ENCODE data around the gene PACRG. TPM values are rescaled to one million over a fixed set of nuclear protein-coding genes. Genes with fewer than 3 reads are reported as not detected.

Gene PACRG
- total and polyA plus RNA-seq, 5 donors from 2014 or later, result 0.44 to 1.2 (median 0.87) TPM; not detected in 2

- H3K4me1 ChIP-seq (ENCODE audit: control insufficient read depth, insufficient read depth, low read length, poor library complexity, severe bottlenecking), result no peaks in the 10 kb centered on the region
- no peaks in the 10 kb centered on the region for H3K27me3 ChIP-seq (ENCODE audit: control insufficient read depth, insufficient read depth, low read length)
- H3K36me3 ChIP-seq (ENCODE audit: control insufficient read depth, insufficient read depth, low read length), result no peaks in the 10 kb centered on the region
- Mint-ChIP-seq H3K9me3 (peaks cover 0 to 1% (median 0%) of the 10 kb centered on the region in 7 donors), H3K27me3 (no peaks in the 10 kb centered on the region), H3K4me1 (no peaks in the 10 kb centered on the region), H3K4me3 (no peak overlapping the region), H3K36me3 (no peaks in the 10 kb centered on the region), H3K27ac (no peak overlapping the region)
- no peaks in the 10 kb centered on the region for H3K9me3 ChIP-seq (ENCODE audit: control insufficient read depth in 2 of 2, low read length in 2 of 2)
- H3K27ac ChIP-seq (ENCODE audit: insufficient read depth, low read length, poor library complexity, severe bottlenecking), result no peak overlapping the region
- no peak for ATAC-seq (ENCODE audit: low read depth in 2 of 2)
- DNase-seq, result no peak
- H3K4me3 ChIP-seq (ENCODE audit: low read depth, low read length), result no peak overlapping the region
Observed at GRCh38 chr6:162750776-162751175, 23.0 kb downstream of the PACRG start.

GRCh38 chr6:162751211-162751859 is 23.6 kb downstream of the PACRG start:
- Histone ChIP-seq H3K27me3 (ENCODE audit: control insufficient read depth, insufficient read depth, low read length) (no peaks in the 10 kb centered on the region), H3K4me1 (ENCODE audit: control insufficient read depth, insufficient read depth, low read length, poor library complexity, severe bottlenecking) (no peaks in the 10 kb centered on the region), H3K4me3 (ENCODE audit: low read depth, low read length) (no peak overlapping the region), H3K36me3 (ENCODE audit: control insufficient read depth, insufficient read depth, low read length) (no peaks in the 10 kb centered on the region), H3K9me3 (ENCODE audit: control insufficient read depth in 2 of 2, low read length in 2 of 2) (no peaks in the 10 kb centered on the region), H3K27ac (ENCODE audit: insufficient read depth, low read length, poor library complexity, severe bottlenecking) (no peak overlapping the region)
- no peaks in the 10 kb centered on the region for H3K27me3 Mint-ChIP-seq
- ATAC-seq (ENCODE audit: low read depth in 2 of 2) (no peak), DNase-seq (no peak)
- H3K4me1 Mint-ChIP-seq, result no peaks in the 10 kb centered on the region
- no peak overlapping the region for H3K27ac Mint-ChIP-seq
- H3K36me3 Mint-ChIP-seq, result no peaks in the 10 kb centered on the region
- peaks cover 0 to 1% (median 0%) of the 10 kb centered on the region in 7 donors for H3K9me3 Mint-ChIP-seq
- H3K4me3 Mint-ChIP-seq, result no peak overlapping the region

- H3K27me3 Mint-ChIP-seq, result no peaks in the 10 kb centered on the region
- Histone ChIP-seq H3K27ac (ENCODE audit: insufficient read depth, low read length, poor library complexity, severe bottlenecking) (no peak overlapping the region), H3K36me3 (ENCODE audit: control insufficient read depth, insufficient read depth, low read length) (no peaks in the 10 kb centered on the region), H3K27me3 (ENCODE audit: control insufficient read depth, insufficient read depth, low read length) (no peaks in the 10 kb centered on the region), H3K9me3 (ENCODE audit: control insufficient read depth in 2 of 2, low read length in 2 of 2) (no peaks in the 10 kb centered on the region), H3K4me3 (ENCODE audit: low read depth, low read length) (no peak overlapping the region), H3K4me1 (ENCODE audit: control insufficient read depth, insufficient read depth, low read length, poor library complexity, severe bottlenecking) (no peaks in the 10 kb centered on the region)
- no peaks in the 10 kb centered on the region for H3K4me1 Mint-ChIP-seq
- H3K4me3 Mint-ChIP-seq, result no peak overlapping the region
- peaks cover 0 to 1% (median 0%) of the 10 kb centered on the region in 7 donors for H3K9me3 Mint-ChIP-seq
- no peak for ATAC-seq (ENCODE audit: low read depth in 2 of 2)
- H3K27ac Mint-ChIP-seq, result no peak overlapping the region
- no peak for DNase-seq
- no peaks in the 10 kb centered on the region for H3K36me3 Mint-ChIP-seq
Observed at GRCh38 chr6:162753775-162754174, 26.0 kb downstream of the PACRG start.

DNA sequence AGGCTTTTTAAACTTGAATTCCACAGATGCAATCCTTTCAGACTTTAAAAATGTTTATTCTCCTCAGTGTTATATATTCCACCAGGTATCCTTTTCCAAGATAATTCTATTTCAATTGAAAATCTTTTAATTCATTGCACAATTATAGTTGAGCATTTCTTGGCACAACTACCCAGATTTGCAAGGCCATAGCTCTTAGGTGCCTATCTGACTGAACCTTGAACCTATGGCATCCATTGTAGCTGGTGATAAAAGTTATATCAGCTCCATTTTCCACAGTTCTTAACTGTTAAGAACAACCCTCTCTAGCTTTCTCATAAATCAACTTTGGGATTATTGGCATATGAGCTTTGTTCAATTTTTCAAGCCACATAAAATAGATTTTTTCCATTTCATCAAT is 42.4 kb downstream of the PACRG start:
- Histone ChIP-seq H3K9me3 (ENCODE audit: control insufficient read depth in 2 of 2, low read length in 2 of 2) (no peaks in the 10 kb centered on the region), H3K36me3 (ENCODE audit: control insufficient read depth, insufficient read depth, low read length) (no peaks in the 10 kb centered on the region), H3K4me1 (ENCODE audit: control insufficient read depth, insufficient read depth, low read length, poor library complexity, severe bottlenecking) (no peaks in the 10 kb centered on the region), H3K27me3 (ENCODE audit: control insufficient read depth, insufficient read depth, low read length) (no peaks in the 10 kb centered on the region), H3K27ac (ENCODE audit: insufficient read depth, low read length, poor library complexity, severe bottlenecking) (no peak overlapping the region), H3K4me3 (ENCODE audit: low read depth, low read length) (no peak overlapping the region)
- Mint-ChIP-seq H3K27me3 (no peaks in the 10 kb centered on the region), H3K27ac (no peak overlapping the region), H3K4me3 (no peak overlapping the region), H3K36me3 (no peaks in the 10 kb centered on the region), H3K4me1 (peaks cover 0 to 5% (median 2%) of the 10 kb centered on the region in 4 donors), H3K9me3 (peaks cover 0 to 8% (median 1%) of the 10 kb centered on the region in 7 donors)
- ATAC-seq (ENCODE audit: low read depth in 2 of 2) (no peak), DNase-seq (no peak)

DNA sequence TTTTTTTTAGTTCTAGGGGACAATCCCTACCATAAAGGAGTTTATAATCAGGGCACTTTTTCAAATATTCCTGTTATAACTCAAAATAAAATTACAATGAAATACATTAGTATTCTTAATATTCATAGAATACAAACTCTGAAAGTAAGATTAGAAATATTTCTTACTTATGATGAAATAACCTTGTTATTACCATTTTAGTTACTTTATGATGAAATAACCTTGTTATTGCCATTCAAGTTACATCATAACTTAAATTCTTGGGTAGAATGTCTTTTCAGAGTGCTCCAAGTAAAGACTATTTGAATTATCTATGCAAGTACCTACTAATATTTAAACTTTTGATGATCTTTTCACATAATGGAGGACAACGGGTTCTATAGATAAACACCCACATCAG is 43.2 kb downstream of the PACRG start:
- no peaks in the 10 kb centered on the region for H3K27me3 ChIP-seq (ENCODE audit: control insufficient read depth, insufficient read depth, low read length)
- no peaks in the 10 kb centered on the region for H3K9me3 ChIP-seq (ENCODE audit: control insufficient read depth in 2 of 2, low read length in 2 of 2)
- no peaks in the 10 kb centered on the region for H3K27me3 Mint-ChIP-seq
- no peaks in the 10 kb centered on the region for H3K36me3 Mint-ChIP-seq
- no peak overlapping the region for H3K4me3 Mint-ChIP-seq
- H3K27ac Mint-ChIP-seq, result no peak overlapping the region
- H3K4me1 ChIP-seq (ENCODE audit: control insufficient read depth, insufficient read depth, low read length, poor library complexity, severe bottlenecking), result no peaks in the 10 kb centered on the region
- DNase-seq (no peak), ATAC-seq (ENCODE audit: low read depth in 2 of 2) (no peak)
- peaks cover 0 to 8% (median 1%) of the 10 kb centered on the region in 7 donors for H3K9me3 Mint-ChIP-seq
- H3K4me3 ChIP-seq (ENCODE audit: low read depth, low read length), result no peak overlapping the region
- peaks cover 0 to 5% (median 2%) of the 10 kb centered on the region in 4 donors for H3K4me1 Mint-ChIP-seq
- no peak overlapping the region for H3K27ac ChIP-seq (ENCODE audit: insufficient read depth, low read length, poor library complexity, severe bottlenecking)
- H3K36me3 ChIP-seq (ENCODE audit: control insufficient read depth, insufficient read depth, low read length), result no peaks in the 10 kb centered on the region

DNA sequence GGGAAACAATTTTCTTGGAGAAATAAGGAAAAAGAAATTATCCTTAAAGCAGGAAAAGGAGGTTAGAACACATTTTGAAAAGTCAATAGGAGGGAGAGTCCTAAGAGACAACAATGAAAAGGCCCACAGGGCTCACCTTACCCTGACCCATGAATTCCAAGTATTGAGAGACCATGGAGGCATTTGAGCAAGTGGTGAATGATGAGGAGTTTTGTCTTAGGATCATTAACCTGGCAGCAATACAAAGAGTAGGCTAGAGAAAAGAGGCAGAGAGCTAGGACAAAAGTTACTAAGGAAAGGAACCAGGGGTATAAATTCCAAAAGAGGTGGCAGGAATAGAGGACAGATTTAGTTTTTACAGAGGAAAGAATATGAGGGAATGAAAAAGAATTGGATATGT is 44.7 kb downstream of the PACRG start:
- no peak overlapping the region for H3K27ac Mint-ChIP-seq
- ATAC-seq (ENCODE audit: low read depth in 2 of 2), result no peak

GRCh38 chr6:162773996-162774395 is 46.2 kb downstream of the PACRG start:
- H3K4me1 ChIP-seq (ENCODE audit: control insufficient read depth, insufficient read depth, low read length, poor library complexity, severe bottlenecking), result no peaks in the 10 kb centered on the region
- no peaks in the 10 kb centered on the region for H3K36me3 ChIP-seq (ENCODE audit: control insufficient read depth, insufficient read depth, low read length)
- DNase-seq (no peak), ATAC-seq (ENCODE audit: low read depth in 2 of 2) (no peak)
- H3K9me3 ChIP-seq (ENCODE audit: control insufficient read depth in 2 of 2, low read length in 2 of 2), result no peaks in the 10 kb centered on the region
- H3K27ac Mint-ChIP-seq, result no peak overlapping the region
- no peak overlapping the region for H3K27ac ChIP-seq (ENCODE audit: insufficient read depth, low read length, poor library complexity, severe bottlenecking)
- H3K4me3 ChIP-seq (ENCODE audit: low read depth, low read length), result no peak overlapping the region
- H3K27me3 ChIP-seq (ENCODE audit: control insufficient read depth, insufficient read depth, low read length), result no peaks in the 10 kb centered on the region
- peaks cover 0 to 1% (median under 1%) of the 10 kb centered on the region in 4 donors for H3K4me1 Mint-ChIP-seq
- H3K9me3 Mint-ChIP-seq, result peaks cover 0 to 8% (median under 1%) of the 10 kb centered on the region in 7 donors
- H3K36me3 Mint-ChIP-seq, result no peaks in the 10 kb centered on the region
- no peaks in the 10 kb centered on the region for H3K27me3 Mint-ChIP-seq
- H3K4me3 Mint-ChIP-seq, result no peak overlapping the region

More for the DNA sequence above, 44.7 kb downstream of the PACRG start:
- Histone ChIP-seq H3K4me1 (ENCODE audit: control insufficient read depth, insufficient read depth, low read length, poor library complexity, severe bottlenecking) (no peaks in the 10 kb centered on the region), H3K9me3 (ENCODE audit: control insufficient read depth in 2 of 2, low read length in 2 of 2) (no peaks in the 10 kb centered on the region), H3K27me3 (ENCODE audit: control insufficient read depth, insufficient read depth, low read length) (no peaks in the 10 kb centered on the region), H3K36me3 (ENCODE audit: control insufficient read depth, insufficient read depth, low read length) (no peaks in the 10 kb centered on the region), H3K27ac (ENCODE audit: insufficient read depth, low read length, poor library complexity, severe bottlenecking) (no peak overlapping the region), H3K4me3 (ENCODE audit: low read depth, low read length) (no peak overlapping the region)
- Mint-ChIP-seq H3K4me3 (no peak overlapping the region), H3K4me1 (peaks cover 0 to 5% (median 2%) of the 10 kb centered on the region in 4 donors), H3K27me3 (no peaks in the 10 kb centered on the region), H3K36me3 (no peaks in the 10 kb centered on the region), H3K9me3 (peaks cover 0 to 8% (median 1%) of the 10 kb centered on the region in 7 donors)
- DNase-seq, result no peak

- Histone ChIP-seq H3K4me1 (ENCODE audit: control insufficient read depth, insufficient read depth, low read length, poor library complexity, severe bottlenecking) (no peaks in the 10 kb centered on the region), H3K9me3 (ENCODE audit: control insufficient read depth in 2 of 2, low read length in 2 of 2) (no peaks in the 10 kb centered on the region), H3K4me3 (ENCODE audit: low read depth, low read length) (no peak overlapping the region), H3K36me3 (ENCODE audit: control insufficient read depth, insufficient read depth, low read length) (no peaks in the 10 kb centered on the region), H3K27me3 (ENCODE audit: control insufficient read depth, insufficient read depth, low read length) (no peaks in the 10 kb centered on the region), H3K27ac (ENCODE audit: insufficient read depth, low read length, poor library complexity, severe bottlenecking) (no peak overlapping the region)
- no peak for DNase-seq
- Mint-ChIP-seq H3K4me3 (no peak overlapping the region), H3K36me3 (no peaks in the 10 kb centered on the region), H3K27ac (no peak overlapping the region), H3K4me1 (no peaks in the 10 kb centered on the region), H3K9me3 (peaks cover 0 to 18% (median 3%) of the 10 kb centered on the region in 7 donors), H3K27me3 (no peaks in the 10 kb centered on the region)
- ATAC-seq (ENCODE audit: low read depth in 2 of 2), result no peak
Observed at GRCh38 chr6:162777091-162777490, 49.3 kb downstream of the PACRG start.
